KOPT-K1 (cell line): Measurements from ENCODE around the gene STOML2.
"Not testable (repeated sequence)": the region's sequence is repeated elsewhere in the genome, so short reads cannot be mapped to it uniquely, and the experiment has no call there.

Experiments used
- H3K27ac ChIP-seq: fragments of 200-600 bp; sonication (generic); 2 replicates; pipeline ENCODE4 v1.5.1; 2016; ENCODE audit warnings: antibody characterized with exemption, mild to moderate bottlenecking, low read depth, low read length; ENCODE audit not compliant: poor library complexity, severe bottlenecking
- H3K36me3 ChIP-seq: fragments of 200-600 bp; sonication (generic); 2 replicates; pipeline ENCODE4 v1.5.1; 2017; ENCODE audit warnings: antibody characterized with exemption, mild to moderate bottlenecking, low read length, moderate library complexity; ENCODE audit not compliant: insufficient read depth
- H3K9me3 ChIP-seq: fragments of 200-600 bp; sonication (generic); 2 replicates; pipeline ENCODE4 v1.5.1; 2017; ENCODE audit warnings: antibody characterized with exemption, low read length, mild to moderate bottlenecking; ENCODE audit not compliant: insufficient read depth, poor library complexity, severe bottlenecking

STOML2 gene

GRCh38 chr9:35102769-35103659, at the start of gene STOML2:
Gene STOML2 (minus strand): TSS chr9:35103131. CDS start chr9:35103094, 37 bp downstream.
- Histone ChIP-seq H3K27ac (peak within 1 kb of the TSS; percentile 84), H3K36me3 (peaks cover 29% of the 10 kb centered on the region), H3K9me3 (no peaks in the 10 kb centered on the region)

- not testable (repeated sequence) for H3K27ac ChIP-seq
Measured at GRCh38 chr9:35147941-35148563, 45.1 kb upstream of the STOML2 start.

GRCh38 chr9:35142037-35142436, 39.1 kb upstream of the STOML2 start:
- peaks cover 23% of the 10 kb centered on the region for H3K9me3 ChIP-seq
- H3K36me3 ChIP-seq, result no peaks in the 10 kb centered on the region
- no peak overlapping the region for H3K27ac ChIP-seq

More at GRCh38 chr9:35147941-35148563, 45.1 kb upstream of the STOML2 start:
- not testable (repeated sequence) for H3K36me3 ChIP-seq
- H3K9me3 ChIP-seq, result peaks cover 41% of the 10 kb centered on the region

- Histone ChIP-seq H3K9me3 (peaks cover 22% of the 10 kb centered on the region), H3K36me3 (no peaks in the 10 kb centered on the region), H3K27ac (no peak overlapping the region)
Measured at GRCh38 chr9:35140093-35140492, 37.2 kb upstream of the STOML2 start.

- Histone ChIP-seq H3K27ac (no peak overlapping the region), H3K9me3 (peaks cover 22% of the 10 kb centered on the region), H3K36me3 (no peaks in the 10 kb centered on the region)
Measured at GRCh38 chr9:35136866-35137265, 33.9 kb upstream of the STOML2 start.

- H3K36me3 ChIP-seq, result no peaks in the 10 kb centered on the region
- no peak overlapping the region for H3K27ac ChIP-seq
- H3K9me3 ChIP-seq, result peaks cover 21% of the 10 kb centered on the region
Measured at GRCh38 chr9:35135988-35136387, 33.1 kb upstream of the STOML2 start.

GRCh38 chr9:35134920-35135319, 32.0 kb upstream of the STOML2 start:
- H3K9me3 ChIP-seq, result peaks cover 24% of the 10 kb centered on the region
- H3K27ac ChIP-seq, result no peak overlapping the region
- H3K36me3 ChIP-seq, result no peaks in the 10 kb centered on the region

GRCh38 chr9:35116898-35117551, 14.1 kb upstream of the STOML2 start:
- Histone ChIP-seq H3K9me3 (no peaks in the 10 kb centered on the region), H3K27ac (no peak overlapping the region), H3K36me3 (no peaks in the 10 kb centered on the region)

- no peak overlapping the region for H3K27ac ChIP-seq
- H3K9me3 ChIP-seq, result no peaks in the 10 kb centered on the region
- no peaks in the 10 kb centered on the region for H3K36me3 ChIP-seq
Measured at GRCh38 chr9:35116539-35116897, 13.6 kb upstream of the STOML2 start.

GRCh38 chr9:35115680-35116538, 13.0 kb upstream of the STOML2 start, which contains the start of gene ATOSB:
Gene ATOSB (minus strand): TSS chr9:35115862. CDS start chr9:35108274, 7,588 bp downstream.
- Histone ChIP-seq H3K27ac (peak within 1 kb of the TSS; percentile 69), H3K36me3 (no peaks in the 10 kb centered on the region), H3K9me3 (no peaks in the 10 kb centered on the region)

GRCh38 chr9:35114840-35115628, 12.1 kb upstream of the STOML2 start:
- no peaks in the 10 kb centered on the region for H3K9me3 ChIP-seq
- H3K27ac ChIP-seq, result peak overlapping the region; percentile 69
- H3K36me3 ChIP-seq, result no peaks in the 10 kb centered on the region

- peak overlapping the region; percentile 69 for H3K27ac ChIP-seq
- H3K9me3 ChIP-seq, result no peaks in the 10 kb centered on the region
- H3K36me3 ChIP-seq, result no peaks in the 10 kb centered on the region
Measured at GRCh38 chr9:35114113-35114839, 11.3 kb upstream of the STOML2 start.

GRCh38 chr9:35112257-35113020, 9.5 kb upstream of the STOML2 start:
- H3K36me3 ChIP-seq, result no peaks in the 10 kb centered on the region
- H3K27ac ChIP-seq, result no peak overlapping the region
- no peaks in the 10 kb centered on the region for H3K9me3 ChIP-seq
